HK-2 (cell line): ENCODE results near the gene RHBDL1.
"Not testable (repeated sequence)": the region's sequence is repeated elsewhere in the genome, so short reads cannot be mapped to it uniquely, and the experiment has no call there.

Experiments used
- DNase-seq: peaks from one replicate; pipeline ENCODE4 v3.0.0-alpha.2; 2018; ENCODE audit not compliant: unreplicated experiment

Gene RHBDL1

DNA sequence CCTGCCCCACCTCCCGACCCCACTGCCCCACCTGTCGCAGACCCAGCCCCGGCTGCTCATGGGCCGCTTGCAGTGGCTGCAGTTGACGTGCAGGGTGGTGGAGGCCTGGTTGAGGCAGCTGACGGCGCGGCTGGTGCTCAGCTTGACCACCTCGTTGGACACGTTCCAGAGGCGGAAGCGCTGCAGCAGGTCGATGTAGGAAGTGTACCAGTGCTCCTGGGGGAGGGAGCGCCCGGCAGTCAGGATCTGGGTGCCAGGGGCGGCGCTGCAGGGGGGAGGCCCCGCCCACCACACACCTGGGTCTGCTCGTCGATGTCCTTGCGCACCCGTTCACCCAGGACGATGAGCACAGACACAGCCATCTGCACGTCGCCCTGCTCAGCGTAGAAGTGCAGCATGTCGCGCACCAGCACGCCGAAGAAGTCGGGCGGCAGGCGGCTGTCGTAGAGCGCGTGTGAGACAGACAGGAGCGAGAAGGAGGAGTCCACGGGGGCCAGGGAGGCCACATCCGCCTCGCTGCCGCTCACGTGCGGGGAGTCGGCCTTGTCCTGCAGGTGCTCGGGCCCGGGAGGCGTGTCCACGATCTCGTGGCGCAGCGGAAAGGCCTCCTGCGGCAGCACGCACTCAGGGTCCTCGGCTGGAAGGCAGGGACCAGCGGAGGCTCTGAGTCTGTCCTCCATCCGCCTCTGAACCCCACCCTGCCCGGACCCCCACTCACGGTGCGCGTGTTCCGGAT is 9.7 kb downstream of the RHBDL1 start:
- DNase-seq, result no peak

DNA sequence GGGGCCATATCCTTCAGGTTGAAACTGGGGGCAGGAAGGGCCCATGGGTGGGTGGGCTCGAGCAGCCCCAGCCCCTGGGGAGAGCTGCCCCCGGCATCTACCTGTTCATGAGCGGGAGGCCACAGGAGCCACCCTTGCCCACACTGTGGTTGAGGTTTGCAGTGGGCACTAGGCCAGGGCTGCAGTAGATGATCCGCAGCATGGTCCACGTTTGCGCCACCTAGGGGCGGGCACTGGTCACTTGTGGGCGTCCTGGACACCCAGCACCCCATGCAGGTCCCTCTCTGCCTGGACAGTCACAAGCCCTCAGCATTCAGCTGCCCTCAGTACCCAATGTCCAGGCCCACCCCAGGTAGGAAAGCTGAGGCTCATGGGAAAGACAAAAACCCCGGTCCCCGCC is 10.5 kb downstream of the RHBDL1 start:
- DNase-seq, result no peak

DNA sequence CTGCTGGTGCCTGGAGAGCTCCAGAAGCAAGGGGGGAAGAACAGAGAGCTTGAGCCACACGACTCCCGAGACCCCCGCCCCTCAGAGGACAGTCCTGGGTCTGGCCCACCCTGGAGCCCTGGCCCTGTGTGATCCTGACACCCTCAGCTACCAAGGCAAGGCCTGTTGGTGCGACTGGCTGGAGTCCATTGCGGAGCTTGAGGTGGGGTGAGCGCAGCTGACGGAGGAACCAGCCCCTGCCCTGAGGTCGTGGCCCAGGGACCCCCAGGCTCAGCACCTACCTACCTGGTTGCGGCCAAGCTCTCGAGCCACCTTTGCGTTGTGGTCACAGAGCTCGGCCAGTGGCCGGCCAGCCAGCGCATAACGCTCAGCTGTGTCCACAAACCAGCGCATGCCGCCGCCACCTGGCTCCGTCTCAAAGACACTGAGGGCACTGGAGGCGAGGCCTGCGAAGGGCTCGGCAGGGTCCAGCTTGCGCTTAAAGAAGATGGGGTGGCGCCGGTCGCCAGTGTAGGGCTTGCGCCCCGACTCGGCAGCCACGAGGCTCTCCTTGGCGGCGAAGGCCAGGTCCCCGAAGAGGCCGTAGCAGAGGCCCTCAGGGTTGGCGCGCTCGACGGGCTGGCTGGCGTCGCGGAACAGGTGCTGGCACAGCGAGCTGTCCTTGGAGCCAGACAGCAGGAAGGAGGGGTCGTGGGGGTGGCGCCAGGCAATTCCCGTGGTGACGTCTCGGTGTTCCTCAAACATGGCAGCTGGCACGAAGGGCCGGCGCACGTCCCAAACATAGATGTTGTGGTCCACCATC is 11.2 kb downstream of the RHBDL1 start:
- no peak for DNase-seq

DNA sequence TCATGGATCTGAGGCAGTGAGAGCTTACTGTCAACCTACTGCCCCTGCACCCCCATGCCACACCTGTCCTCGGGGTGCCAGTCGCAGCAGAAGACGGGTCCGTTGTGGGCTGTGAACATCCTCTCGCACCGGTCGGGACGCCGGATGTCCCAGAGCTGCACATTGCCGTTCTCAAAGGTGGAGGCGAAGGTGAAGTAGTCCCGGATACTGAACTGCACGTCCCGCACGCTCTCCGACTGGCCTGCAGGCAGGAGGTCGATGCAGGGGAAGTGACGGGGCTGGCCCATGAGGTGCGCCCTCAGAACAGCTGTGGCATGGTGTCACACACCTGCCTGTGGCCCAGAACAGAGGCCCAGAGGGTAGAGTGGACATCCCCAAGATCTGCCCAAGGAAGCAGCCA is 12.0 kb downstream of the RHBDL1 start:
- DNase-seq, result no peak

DNA sequence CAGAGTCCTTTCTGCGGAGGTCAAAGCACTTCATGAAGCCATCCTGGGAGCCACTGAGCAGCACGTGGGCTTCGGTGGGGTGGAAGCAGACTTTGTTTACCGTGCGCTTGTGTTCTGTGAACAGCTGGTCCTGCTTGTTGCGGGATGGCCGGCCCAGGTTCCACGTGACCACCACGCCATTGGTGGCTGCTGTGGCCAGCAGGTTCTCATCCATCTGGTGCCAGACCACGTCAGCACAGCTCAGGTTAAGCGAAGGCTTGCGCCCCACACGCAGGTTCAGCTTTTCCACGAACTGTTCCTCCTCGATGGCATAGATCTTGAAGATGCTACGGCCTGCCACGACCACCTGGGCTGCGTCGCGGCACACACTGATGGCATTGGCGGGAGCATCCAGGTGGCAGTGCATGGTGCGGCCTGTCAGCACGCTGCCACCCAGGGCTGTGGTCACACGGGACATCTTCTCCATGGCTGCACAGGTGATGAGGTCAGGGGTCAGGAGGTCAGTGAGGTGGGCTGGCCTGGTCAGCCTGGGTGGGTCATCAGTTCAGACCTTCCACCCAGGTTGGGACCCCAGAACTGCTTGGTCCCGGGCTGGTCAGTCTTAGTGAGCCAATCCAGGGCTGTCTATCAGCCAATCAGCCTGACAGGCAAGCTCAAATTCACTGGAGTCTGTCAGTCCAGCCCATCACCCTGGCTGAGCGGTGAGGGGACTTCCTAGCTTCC is 13.9 kb downstream of the RHBDL1 start:
- DNase-seq, result no peak

DNA sequence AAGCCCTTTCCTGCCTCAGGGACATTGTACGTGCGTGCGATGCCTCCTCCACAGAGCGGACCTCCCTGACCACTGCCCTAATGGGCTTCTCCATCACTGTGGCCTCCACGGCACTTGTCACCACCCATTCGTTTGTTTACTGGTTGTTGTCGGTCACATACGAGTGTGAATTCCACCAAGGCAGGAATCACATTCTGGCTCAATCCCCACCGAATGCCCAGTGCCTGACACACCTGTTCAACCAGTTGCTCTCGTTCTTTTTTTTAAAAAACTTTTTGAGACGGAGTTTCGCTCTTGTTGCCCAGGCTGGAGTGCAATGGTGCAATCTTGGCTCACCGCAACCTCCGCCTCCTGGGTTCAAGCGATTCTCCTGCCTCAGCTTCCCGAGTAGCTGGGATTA is 15.8 kb downstream of the RHBDL1 start:
- DNase-seq, result not testable (repeated sequence)

DNA sequence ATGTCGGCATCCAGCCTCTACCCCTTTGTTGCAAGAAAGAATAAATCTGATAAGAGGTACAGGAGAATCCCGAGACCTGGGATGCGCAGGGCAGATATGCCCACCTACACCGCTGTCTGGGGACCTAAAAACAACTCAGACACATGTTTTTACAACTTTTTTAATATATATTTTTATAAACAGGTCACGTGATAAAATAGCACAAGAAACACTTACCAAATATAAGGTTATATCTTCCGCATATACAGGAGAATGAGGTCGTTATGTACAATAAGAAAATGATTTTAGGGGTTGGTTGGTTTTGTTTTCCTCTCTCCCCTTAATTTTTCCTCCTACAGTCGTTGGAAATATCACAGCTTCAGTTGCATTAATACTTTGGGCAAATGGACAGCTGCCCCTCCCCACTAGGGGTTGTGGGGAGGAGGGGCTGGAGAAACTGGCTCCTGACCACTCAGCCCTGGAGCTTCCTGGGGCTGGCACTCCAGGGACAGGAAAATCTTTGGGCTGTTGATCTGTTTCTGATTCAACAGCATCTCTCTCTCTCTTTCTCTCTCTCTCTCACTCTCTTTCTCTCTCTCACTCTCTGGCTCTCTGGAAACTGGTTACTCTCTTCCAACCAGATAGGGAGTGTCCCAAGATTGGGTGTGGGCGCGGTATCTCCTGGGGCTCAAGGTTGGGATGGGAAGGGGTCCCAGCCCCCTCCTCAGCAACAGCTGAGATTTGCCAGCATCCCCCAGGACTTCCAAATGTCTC is 17.1 kb downstream of the RHBDL1 start:
- DNase-seq, result no peak

DNA sequence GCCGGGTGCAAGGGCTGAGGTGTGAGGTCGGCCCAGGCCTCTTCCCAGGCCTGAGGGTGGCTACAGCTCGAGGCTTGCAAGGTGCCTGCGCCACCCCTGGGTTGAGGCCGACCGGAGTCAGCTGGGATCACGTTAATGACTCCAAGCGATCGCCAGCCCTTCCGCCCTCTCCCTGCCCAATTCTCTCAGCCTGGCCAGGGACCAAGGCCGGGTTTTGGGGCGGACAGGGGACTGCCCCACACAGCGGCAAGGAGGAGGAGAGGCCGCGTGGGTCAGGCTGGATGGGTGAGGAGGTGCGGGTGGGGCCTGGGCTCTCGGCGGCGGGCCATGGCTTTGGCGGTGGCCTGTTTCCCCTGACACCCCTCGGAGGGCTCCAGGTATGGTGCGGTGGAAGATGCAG is 17.9 kb downstream of the RHBDL1 start:
- no peak for DNase-seq

DNA sequence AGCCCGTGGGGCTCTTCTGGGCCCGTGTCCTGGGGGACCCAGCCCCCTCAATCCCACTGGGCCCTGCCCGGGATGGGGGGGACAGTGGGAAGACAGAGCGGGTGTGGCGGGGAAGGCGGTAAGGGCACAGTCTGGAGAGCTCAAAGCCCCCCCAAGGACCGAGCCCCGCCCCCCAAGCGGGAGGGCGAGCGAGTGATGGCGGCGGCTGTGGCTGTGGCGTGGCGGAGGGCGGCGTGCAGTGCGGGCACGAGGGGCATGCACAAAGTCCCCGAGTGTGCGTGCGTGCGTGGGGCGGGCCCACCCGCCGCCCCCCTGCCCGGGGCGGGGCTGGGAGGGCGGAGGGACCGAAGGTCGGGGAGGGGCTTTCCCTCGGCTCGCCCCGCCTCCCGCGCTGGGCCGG is 18.3 kb downstream of the RHBDL1 start:
- DNase-seq, result no peak

DNA sequence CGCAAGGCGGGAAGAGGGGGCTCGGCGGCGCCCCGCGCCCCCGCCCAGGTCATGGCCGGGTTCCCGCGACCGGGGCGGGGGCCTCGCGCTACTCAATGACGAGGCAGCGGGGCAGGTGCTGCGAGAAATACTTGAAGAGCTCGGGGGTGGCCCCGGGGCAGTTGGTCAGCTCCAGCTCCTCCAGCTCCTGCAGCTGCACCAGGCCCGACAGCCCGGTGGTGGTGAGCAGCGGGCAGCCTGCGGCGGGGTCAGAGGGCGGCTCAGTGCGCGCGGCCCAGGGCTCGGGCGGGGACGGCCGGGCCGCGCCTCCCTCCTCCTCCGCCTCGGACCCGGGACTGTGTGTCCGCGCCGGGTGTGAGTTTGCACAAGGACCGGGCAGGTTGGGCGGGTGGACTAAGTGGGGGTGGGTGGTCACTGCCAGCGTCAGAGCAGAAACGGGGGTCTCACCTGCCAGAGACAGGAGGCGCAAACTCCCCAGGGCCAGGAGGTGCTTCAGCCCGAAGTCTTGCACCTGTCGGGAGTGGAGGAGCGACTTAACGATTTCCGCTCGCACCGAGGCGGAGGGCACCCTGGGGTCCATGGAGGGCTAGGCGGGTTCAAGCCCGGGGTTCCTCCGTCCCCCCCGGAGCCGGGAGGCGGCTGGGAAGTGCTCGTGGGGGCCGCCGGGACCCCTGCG is 18.9 kb downstream of the RHBDL1 start:
- no peak for DNase-seq

DNA sequence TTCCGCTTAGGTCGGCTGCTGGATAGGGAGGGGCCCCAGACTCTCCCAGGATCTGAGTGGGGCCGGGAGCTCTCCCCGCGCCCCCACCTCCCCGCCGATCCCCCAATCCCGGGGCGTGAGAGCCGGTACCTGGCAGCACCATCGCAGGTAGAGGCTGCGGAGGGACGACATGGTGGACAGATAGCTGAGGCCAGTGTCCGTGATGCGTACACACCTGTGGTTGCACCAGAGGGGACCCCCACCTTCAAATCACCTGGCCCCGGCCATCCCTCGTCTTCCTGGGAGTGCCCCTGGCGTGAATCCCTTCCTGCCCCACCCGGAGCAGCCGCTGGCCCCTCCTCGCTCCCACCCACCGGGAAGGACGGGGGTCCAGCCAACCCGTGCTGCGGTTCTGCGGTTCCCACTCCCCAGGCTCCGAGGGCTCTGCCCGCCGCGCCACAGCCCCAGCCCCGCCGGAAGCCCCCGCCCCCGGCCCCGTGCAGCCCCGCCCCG is 19.4 kb downstream of the RHBDL1 start:
- DNase-seq, result no peak

DNA sequence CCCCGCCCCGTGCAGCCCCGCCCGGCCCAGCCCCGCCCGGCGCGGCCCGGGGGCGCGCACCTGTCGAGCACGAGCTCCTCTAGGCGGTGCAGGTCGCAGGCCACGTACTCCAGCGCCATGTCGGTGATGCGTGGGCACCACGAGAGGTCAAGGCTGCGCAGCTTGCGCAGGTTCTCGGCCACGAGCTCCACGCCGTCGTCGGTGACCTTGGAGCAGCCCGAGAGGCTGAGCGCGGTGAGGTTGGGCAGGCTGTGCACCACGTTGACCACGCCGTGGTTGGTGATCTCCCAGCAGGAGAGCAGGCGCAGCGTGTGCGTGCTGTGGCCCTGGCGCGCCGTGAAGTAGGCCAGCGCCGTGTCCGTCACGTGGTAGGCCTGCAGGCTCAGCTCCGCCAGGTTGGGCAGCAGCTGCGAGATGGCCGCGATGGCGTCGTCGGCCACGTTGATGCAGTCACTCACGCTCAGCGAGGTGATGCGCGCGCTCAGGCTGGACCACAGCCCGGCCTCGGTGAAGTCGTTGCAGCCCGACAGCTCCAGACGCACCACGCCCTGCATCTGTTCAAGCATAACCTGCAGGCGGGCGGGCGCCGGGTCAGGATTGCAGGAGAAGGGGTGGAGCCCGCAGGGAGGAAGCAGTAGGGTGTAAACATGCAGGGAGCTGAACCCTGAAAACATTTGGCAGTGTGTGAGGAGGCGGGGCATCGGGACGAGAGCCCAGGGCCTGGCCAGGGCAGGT is 20.1 kb downstream of the RHBDL1 start:
- DNase-seq, result peak; percentile 72

DNA sequence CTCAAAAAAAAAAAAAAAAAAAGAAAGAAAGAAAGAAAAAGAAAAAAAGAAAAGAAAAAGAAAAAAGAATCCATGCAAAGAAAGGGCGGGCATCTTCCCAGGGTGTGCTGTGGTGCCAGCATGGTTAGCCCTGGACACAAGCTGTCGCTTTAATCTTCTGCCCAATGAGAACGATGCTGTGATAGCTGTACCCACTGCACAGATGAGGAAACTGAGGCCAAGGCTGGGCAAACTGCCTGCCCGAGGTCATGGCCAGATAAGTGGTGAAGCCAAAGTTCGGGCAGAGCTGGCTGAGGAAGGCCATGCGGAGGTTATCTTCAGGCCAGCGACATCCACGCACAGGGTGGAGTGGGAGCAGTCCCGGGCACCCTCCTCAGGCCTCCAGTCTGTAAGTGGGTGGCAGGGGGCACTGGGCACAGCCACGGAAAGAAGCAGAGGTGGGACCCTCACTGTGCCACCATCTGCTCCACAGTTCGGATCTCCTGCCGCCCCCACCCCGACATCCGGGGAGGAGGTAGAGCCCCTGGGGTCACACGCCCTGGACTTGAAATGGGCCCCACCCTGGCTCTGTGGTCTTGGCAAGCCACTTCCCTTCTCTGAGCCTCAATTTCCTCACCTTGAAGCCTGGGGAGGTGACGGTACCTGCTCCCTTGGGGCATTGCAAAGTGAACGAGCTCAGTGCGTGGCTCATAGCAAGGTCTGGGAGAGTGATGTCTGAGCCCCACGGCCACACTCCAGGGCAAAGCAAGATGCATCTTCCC is 23.6 kb downstream of the RHBDL1 start:
- DNase-seq, result no peak

DNA sequence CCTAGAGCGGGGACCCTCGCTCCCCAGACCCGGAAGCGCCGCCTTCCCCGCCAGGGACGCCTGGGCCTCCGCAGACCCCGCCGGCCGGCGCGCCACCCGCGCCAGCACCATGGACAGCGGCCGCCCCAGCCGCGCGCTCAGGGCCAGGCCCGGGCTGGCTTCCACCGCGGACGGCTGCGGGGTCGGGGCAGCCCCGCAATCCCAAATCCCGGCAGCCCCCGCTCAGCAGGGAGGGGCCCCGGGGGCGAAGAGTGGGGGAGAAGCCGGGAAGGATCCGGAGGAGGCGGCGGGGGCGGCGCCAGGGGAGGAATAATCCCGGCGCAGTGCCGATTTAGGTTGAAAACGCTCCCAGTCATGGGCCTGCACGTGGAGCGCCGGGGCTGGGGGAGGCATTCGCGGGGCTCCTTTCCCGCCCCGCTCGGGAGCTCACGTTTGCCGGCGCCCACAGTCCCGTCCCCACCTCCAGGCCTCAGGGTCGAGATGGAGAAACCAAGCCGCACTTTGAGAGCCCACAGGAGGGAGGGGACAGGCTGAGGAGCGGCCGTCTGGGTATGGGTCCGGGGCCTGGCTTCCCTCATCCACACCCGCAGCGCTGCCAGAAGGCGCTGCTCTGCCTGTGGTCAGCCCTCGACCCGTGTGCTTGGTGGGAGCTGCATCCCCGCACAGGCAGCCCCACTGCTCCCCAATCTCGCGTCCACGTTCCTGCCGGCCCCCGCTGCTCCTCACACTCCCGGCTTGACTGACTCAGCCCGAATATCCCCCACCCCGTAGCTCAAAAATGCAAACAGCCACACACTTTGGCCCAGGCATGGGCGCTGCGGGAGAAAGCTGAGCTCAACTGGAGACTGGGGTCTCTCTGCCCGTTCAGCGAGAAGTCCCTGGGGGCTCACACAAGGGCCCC is 25.5 kb downstream of the RHBDL1 start:
- DNase-seq, result no peak

DNA sequence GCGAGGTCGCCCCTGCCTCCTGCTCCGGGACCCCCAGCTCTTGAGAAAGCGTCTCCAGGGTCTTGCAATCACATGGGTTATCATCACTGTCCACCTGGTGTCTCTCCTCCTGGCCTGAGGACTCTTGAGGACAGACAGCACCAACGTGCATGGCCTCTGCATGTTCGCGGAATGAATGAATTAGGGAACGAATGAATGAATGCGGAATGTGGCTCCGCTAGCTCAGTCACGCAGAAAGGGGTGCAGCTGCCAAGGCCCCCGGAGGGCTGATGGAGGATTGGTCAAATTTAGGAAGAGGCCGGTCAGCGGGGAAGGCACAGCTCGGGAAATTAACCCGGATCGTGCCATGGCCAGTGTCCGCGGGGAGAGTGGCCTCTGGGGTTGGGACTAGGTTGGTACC is 26.9 kb downstream of the RHBDL1 start:
- DNase-seq, result no peak

DNA sequence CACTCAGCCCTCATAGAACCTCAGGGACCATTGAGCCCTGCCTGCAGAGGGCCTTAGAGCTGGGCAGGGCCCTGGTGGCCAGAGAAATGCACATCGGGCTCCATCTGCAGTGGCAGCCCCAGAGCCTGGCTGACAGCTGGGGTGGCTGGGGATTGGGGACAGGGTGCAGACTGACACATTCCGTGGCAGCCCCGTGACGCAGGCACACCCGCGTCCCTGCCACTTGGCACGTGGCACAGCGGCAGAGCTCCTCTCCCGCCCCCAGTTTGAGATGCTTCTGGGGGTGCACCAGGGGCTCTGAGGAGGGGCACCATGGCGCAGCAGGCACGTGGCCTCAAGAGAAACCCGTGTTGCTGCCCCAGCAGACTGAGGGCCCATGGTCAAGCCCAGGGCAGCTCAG is 27.9 kb downstream of the RHBDL1 start:
- no peak for DNase-seq

DNA sequence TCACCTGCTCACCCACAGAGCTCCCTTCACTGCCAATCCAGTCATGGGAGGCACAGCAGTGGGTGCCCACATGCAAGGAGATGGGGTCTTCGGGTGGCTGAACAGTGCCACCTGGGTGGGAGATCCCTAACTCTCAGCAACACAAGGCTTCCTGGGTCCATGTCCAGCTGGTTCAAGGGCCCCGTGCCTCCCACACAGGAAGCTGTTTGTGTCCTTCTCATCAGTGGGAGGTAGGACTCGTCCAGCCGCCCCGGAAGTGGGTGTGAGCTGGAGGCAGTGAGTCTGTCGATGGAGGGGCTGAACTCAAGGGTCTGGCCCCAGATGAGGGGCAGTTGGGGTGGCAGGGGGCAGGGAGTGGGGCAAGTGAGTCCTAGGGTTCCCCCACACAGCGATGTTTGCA is 28.6 kb downstream of the RHBDL1 start:
- no peak for DNase-seq

DNA sequence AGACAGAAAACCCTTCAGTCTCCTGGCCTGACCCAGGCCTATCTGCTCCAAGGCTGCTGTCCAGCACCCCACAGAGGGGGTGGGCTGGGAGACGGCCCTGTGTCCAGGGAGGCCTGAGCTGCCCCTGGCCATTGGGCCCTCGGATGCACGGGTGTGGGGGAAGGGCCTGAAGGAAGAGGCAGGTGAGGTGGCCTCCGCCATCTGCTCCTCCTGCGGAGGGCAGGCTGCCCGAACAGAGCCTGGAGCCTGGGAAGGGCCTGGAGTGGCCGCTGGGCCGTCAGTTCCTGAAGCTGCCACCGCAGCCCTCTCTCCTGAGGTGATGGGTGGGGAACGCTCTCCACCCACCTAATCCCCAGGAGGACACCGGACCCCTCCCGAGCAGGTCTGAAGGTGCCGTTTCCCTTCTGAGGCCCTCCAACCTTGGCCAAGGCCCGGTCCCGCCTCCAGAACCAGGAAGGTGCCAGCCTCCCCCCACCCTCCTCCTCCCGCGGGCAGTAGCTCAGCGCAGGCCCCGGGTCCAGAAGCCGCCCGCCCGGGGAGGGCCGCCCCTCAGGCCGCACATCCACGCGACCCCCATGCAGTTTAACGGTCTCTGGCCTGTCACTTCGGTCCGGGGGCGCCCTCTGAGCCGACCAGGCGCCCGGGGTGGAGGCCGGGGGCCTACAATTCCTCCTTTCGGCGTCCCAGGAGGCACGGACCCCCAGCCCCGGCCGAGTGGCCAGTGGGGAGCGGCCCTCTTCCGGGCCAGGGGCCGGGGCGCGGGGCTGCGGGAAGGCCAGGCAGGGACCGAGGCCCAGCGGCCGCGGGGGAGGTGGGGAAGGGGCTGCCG is 29.3 kb downstream of the RHBDL1 start:
- no peak for DNase-seq
